Erythroblast (primary cell): ENCODE results near the gene CTNNA3.

Experiments used
- GATA1 ChIP-seq: IDR thresholded peaks from 2 replicates; pipeline ENCODE4 v1.6.1; 2011; ENCODE audit warnings: low read depth, mild to moderate bottlenecking, control low read depth, low read length, moderate library complexity
- POLR2A ChIP-seq: IDR thresholded peaks from 2 replicates; pipeline ENCODE4 v1.6.1; 2011; ENCODE audit warnings: mild to moderate bottlenecking, low read length

GRCh38 chr10:67612176-67612575 is 83.8 kb downstream of the CTNNA3 start:
- TF ChIP-seq POLR2A (no peak), GATA1 (no peak)
